Testis (tissue), 2 donors: ENCODE data around the gene ZNF10.

Source experiments
- CTCF ChIP-seq, 3 experiments: fragments of 450-650 bp in 2 of 3; fragments of 200-600 bp in 1 of 3; sonication (generic) in 1 of 3; IDR thresholded peaks; one replicate each; pipeline ENCODE4 v1.5.1; 2016 to 2019; ENCODE audit warnings: antibody characterized with exemption in 3 of 3, mild to moderate bottlenecking in 2 of 3, moderate library complexity in 1 of 3
- POLR2A ChIP-seq: fragments of 450-650 bp; IDR thresholded peaks from one replicate; pipeline ENCODE4 v1.6.1; 2017; ENCODE audit warnings: antibody characterized with exemption, mild to moderate bottlenecking, moderate library complexity

- no peak for TF ChIP-seq CTCF (IDR thresholded peaks at IDR 0.05)
- TF ChIP-seq POLR2A = no peak
Observed at GRCh38 chr12:133120385-133121191, 9.8 kb upstream of the ZNF10 start.
